NCI-H1092 treated with DMSO at 0.1 percent for 48 hours (cell line): ENCODE results near the gene KDM1A.
A peak's percentile ranks its signal among the peaks of the same experiment; 100 is the strongest.
"Not testable (repeated sequence)": the region's sequence is repeated elsewhere in the genome, so short reads cannot be mapped to it uniquely, and the experiment has no call there.

Experiments used
- DNase-seq: peaks from one replicate; lab custom pipeline; 2025; lab: John Stamatoyannopoulos, UW

KDM1A gene

DNA sequence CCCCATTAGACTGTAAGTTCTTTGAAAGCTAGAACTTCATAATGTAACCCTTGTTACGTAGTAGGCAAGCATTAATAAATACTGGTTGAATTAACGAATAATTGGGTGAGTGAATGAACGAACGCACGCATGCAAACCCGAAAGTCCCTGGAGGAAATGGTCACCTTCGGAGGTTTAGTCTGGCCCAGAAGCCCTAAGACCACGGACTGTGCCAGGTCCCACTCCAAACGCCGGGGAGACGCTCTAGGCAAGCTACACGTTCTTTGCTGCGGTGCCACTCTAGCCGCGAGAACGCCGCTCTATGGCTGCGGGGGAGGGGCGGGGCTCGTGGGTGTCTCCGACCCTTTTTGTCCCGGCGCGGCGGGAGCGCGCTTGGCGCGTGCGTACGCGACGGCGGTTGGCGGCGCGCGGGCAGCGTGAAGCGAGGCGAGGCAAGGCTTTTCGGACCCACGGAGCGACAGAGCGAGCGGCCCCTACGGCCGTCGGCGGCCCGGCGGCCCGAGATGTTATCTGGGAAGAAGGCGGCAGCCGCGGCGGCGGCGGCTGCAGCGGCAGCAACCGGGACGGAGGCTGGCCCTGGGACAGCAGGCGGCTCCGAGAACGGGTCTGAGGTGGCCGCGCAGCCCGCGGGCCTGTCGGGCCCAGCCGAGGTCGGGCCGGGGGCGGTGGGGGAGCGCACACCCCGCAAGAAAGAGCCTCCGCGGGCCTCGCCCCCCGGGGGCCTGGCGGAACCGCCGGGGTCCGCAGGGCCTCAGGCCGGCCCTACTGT, at the start of gene KDM1A:
Gene KDM1A, plus strand, starts transcription at position 375 of the 769 bp plus-strand sequence. Its CDS starts 129 bp downstream, at position 504.
- DNase-seq, result peak; percentile 99

- DNase-seq, result no peak
Measured at GRCh38 chr1:22970096-22970495, 49.2 kb upstream of the KDM1A start.

- DNase-seq, result peak; percentile 12
Measured at GRCh38 chr1:22971161-22971560, 48.1 kb upstream of the KDM1A start.

DNA sequence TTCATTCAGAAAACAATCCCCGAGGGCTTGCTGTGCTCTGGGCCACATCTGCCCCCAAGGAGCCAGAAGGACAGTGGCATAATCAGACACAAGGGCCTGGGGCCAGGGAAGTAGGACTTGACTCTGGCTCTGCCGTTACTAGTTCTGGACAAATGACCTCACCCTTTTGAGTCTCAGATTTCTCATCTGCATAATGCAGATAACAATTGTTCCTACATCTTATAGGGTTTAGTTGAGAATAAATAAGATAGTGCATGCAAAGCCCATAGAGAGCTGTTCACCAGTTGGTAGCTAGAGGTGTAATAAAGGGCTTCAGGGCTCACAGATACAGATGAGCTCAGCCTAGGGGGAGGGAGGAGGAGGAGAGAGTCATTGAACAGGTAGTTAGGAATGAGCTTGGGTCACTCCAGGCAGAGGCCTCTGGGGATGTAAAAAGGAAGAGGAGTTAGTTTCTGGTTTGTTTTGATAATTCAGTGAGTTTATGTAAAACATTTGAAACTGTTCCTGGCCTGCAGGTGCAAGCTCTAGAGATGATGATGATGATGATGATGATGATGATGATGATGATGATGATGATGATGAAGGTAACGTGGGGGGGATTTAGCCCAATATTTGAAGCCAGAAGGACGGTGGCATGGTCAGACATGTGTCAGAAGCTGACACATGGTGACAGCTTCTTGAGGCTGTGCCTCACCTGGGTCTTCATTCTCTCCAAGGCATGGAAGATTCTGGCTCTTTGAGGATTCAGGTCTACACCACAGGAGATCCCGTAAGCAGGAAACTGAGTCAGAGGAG, 47.5 kb upstream of the KDM1A start:
- DNase-seq, result no peak

GRCh38 chr1:22972760-22973159, 46.5 kb upstream of the KDM1A start, which contains the start of gene LACTBL1:
Gene LACTBL1, minus strand, starts transcription at chr1:22972866. Its CDS starts 550 bp downstream, at chr1:22972316.
- no peak for DNase-seq

DNA sequence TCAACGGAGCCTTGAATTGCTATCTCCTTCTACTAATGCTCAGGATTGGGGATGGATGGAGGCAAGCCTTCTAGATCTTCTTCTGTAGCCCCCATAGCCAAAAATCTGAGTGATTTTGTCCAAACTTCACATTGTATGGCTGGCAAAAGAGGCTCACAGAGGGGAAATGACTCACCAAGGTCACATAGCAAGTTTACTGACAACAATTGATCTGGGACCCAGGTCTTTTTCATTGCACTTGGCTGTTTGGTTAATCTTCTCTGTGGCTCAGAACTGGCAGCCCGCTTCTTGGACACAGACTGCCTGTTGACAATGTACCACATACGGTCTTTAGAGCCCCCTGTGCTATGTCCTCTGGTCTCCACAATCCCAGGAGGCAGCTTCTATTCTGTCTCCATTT, 43.6 kb upstream of the KDM1A start:
- DNase-seq, result no peak

- no peak for DNase-seq
Measured at GRCh38 chr1:22976127-22976460, 43.2 kb upstream of the KDM1A start.

GRCh38 chr1:22976461-22977243, 42.6 kb upstream of the KDM1A start:
- DNase-seq, result peak; percentile 85

DNA sequence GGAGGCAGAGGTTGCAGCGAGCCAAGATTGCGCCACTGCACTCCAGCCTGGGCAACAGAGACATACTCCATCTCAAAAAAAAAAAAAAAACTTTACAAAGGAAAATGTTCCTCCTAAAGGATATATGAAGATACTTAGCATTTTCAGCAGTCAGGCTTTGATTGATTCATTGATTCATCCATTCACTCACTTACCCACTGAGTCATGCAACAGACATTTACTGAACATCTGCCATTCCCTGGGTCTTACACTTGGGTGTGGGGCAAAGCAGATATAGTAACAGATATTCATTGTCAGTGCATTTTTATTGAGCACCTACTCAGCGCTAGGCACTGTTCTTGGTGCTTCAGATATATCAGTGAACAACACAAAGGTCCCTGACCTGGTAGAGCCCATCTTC, 41.0 kb upstream of the KDM1A start:
- no peak for DNase-seq

DNA sequence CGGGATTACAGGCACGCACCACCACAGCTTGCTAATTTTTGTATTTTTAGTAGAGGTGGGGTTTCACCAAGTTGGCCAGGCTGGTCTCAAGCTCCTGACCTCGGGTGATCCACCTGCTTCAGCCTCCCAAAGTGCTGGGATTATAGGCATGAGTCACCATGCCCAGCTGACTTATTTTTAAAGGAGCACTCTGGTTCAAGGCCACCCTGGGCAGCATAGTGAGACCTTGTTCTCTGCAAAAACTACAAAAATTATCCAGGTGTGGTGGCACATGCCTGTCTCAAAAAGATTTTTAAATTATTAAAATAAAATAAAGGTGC, 38.8 kb upstream of the KDM1A start:
- DNase-seq, result not testable (repeated sequence)

- DNase-seq, result no peak
Measured at GRCh38 chr1:22983944-22984343, 35.3 kb upstream of the KDM1A start.

DNA sequence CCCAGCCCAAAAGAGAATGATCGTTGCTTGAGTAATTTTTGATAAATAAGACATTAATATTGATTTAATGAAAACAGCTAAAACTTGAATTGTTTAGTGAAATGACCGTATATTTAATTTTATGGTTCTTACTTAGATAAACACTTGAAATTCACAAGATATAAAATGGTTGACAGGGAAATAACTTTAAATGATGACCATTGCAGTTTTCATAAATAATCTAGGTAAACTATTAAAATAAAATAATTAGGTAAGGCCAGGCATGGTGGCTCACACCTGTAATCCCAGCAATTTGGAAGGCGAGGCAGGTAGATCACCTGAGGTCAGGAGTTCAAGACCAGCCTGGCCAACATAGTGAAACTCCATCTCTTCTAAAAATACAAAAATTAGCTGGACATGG, 26.9 kb upstream of the KDM1A start:
- not testable (repeated sequence) for DNase-seq

DNA sequence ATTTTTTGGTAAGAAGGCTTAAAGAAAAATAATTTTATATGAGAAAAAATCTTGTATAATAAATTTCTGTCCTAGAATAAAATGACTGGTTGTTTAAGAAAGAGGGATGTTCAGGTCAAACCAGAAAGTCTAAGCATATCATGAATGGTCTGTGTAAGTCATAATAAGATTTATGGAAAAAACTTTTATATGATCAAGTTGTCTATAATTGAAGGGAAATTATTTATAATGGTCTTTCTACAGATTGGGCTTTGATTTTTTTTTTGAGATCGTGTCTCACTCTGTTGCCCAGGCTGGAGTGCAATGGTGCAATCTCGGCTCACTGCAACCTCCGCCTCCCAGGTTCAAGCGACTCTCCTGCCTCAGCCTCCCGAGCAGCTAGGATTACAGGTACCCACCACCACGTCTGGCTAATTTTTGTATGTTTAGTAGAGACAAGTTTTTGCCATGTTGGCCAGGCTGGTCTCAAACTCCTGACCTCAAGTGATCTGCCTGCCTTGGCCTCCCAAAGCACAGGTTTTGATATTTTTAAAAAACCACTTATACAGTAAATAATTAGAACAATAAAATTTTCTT, 26.0 kb upstream of the KDM1A start:
- DNase-seq, result not testable (repeated sequence)

DNA sequence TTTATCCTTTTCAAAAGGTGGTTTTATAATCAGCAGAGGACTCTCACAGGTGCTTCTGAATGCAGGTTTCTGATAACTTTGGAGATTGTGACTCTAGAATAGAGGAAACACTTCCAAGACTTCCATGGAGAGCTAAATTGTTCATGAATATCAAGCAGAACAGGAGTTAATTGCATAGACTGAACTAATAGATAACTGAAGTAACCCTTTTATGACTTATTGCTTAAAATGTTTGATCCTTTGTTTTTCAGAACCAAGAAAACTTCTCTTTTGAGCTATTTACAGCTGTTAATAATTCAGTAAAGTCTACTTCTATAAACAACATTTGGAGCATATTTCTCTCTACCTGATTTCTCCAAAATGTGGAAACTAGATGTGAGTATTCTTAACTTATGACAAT, 23.5 kb upstream of the KDM1A start:
- DNase-seq, result no peak

- not testable (repeated sequence) for DNase-seq
Measured at GRCh38 chr1:22997528-22997927, 21.7 kb upstream of the KDM1A start.

GRCh38 chr1:23000133-23000532, 19.1 kb upstream of the KDM1A start:
- DNase-seq, result not testable (repeated sequence)

GRCh38 chr1:23002218-23002617, 17.1 kb upstream of the KDM1A start:
- DNase-seq, result not testable (repeated sequence)

DNA sequence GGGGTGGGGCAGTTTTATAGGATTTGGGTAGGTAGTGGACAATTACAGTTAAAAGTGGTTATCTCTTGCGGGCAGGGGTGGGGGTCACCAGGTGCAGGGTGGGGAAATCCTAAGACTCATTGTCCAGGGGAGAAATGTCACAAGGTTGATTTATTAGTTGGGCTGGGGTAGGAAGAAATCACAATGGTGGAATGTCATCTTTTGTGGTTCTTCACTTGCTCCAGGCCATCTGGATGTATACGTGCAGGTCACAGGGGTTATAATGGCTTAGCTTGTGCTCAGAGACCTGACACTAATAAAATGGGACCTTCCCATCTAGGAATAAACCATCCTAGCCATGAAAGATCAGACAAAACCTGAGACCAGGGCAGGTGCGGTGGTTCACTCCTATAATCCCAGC, 15.2 kb upstream of the KDM1A start:
- DNase-seq, result no peak

- DNase-seq, result not testable (repeated sequence)
Measured at GRCh38 chr1:23004769-23005168, 14.5 kb upstream of the KDM1A start.

GRCh38 chr1:23007106-23007505, 12.2 kb upstream of the KDM1A start:
- DNase-seq, result no peak

DNA sequence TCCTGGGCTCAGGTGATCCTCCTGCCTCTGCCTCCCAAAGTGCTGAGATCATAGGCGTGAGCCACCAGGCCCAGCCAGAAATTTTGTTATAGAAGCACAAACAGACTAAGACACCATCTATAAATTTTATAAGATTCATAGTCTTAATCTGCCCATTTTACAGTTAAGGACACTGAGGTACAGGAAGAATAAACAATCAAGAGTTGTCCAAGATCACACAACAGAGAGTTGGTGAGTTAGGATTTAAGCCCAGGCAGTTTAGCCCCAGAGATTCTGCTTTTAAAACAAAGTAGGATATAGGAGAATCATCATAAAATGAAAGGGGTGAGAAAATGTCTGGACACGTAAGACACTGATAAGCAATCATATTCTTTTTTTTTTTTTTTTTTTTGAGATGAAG, 10.4 kb upstream of the KDM1A start:
- DNase-seq, result no peak

DNA sequence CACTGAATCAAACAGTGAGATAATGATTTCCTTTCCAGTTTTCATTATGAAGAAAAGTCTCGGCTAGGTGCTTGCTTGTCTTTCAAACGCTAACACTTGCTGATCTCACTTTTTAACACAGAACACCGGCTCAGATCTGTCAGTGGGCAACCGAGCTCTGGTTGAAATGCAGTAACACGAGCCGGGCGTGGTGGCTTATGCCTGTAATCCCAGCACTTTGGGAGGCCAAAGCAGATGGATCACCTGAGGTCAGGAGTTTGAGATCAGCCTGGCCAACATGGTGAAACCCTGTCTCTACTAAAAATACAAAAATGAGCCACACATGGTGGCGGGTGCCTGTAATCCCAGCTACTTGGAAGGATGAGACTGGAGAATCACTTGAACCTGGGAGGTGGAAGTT, 9.2 kb upstream of the KDM1A start:
- DNase-seq, result not testable (repeated sequence)
